SK-N-SH (cell line): Measurements from ENCODE around the gene RASSF4.

Source experiments
- POLR2AphosphoS5 ChIP-seq: IDR thresholded peaks from 2 replicates; pipeline ENCODE4 v1.6.1; 2012; ENCODE audit warnings: low read depth, low read length
- RFX5 ChIP-seq: IDR thresholded peaks from 2 replicates; pipeline ENCODE4 v1.6.1; 2012; ENCODE audit warnings: mild to moderate bottlenecking, improper control_type of control experiment, low read length
- SIN3A ChIP-seq: IDR thresholded peaks from 2 replicates; pipeline ENCODE4 v1.6.1; 2012; ENCODE audit warnings: low read depth, mild to moderate bottlenecking, low read length, moderate library complexity, borderline replicate concordance
- TF ChIP-seq, protein P1 (sequence below): fragments of 200-600 bp; sonication (generic); IDR thresholded peaks from 2 replicates; pipeline ENCODE4 v1.6.1; 2017; ENCODE audit warnings: antibody characterized with exemption, mild to moderate bottlenecking, moderate library complexity
- TF ChIP-seq, protein P2 (sequence below): IDR thresholded peaks from 2 replicates; pipeline ENCODE4 v1.6.1; 2012; ENCODE audit warnings: mild to moderate bottlenecking, low read depth, low read length, moderate library complexity

DNA sequence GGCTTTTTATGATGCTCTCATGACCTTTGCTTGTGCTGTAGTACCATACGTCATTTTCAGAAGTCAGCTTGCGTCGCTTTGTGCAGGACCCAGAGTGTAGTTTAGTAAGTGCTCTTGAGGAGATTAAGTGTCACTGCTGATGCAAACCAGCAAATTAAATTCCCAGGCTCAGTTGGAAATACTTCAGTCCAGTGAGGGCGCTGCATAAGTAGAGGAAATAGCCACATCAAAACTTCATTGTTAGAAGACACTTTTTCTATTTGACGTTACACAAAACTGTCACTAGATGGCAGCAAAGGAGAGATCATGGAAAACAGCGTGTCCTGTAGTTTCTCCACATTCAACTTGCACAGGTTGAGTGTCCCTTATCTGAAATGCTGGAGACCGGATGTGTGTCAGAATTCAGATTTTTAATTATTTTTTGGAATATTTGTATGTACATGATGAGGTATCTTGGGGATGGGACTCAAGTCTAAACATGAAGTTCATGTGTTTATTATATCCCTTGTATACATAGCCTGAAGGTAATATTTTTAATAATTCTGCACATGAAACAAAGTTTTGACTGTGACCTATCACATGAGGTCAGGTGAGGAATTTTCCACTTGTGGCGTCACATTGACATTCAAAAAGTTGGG, 49.0 kb downstream of the RASSF4 start:
- TF ChIP-seq POLR2AphosphoS5 (no peak), RFX5 (no peak), SIN3A (0 out of 2 replicates have a peak, but pooled peaks have one; percentile 57)
- TF ChIP-seq, protein P1, sequence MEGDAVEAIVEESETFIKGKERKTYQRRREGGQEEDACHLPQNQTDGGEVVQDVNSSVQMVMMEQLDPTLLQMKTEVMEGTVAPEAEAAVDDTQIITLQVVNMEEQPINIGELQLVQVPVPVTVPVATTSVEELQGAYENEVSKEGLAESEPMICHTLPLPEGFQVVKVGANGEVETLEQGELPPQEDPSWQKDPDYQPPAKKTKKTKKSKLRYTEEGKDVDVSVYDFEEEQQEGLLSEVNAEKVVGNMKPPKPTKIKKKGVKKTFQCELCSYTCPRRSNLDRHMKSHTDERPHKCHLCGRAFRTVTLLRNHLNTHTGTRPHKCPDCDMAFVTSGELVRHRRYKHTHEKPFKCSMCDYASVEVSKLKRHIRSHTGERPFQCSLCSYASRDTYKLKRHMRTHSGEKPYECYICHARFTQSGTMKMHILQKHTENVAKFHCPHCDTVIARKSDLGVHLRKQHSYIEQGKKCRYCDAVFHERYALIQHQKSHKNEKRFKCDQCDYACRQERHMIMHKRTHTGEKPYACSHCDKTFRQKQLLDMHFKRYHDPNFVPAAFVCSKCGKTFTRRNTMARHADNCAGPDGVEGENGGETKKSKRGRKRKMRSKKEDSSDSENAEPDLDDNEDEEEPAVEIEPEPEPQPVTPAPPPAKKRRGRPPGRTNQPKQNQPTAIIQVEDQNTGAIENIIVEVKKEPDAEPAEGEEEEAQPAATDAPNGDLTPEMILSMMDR = peak; percentile 87
- TF ChIP-seq, protein P2, sequence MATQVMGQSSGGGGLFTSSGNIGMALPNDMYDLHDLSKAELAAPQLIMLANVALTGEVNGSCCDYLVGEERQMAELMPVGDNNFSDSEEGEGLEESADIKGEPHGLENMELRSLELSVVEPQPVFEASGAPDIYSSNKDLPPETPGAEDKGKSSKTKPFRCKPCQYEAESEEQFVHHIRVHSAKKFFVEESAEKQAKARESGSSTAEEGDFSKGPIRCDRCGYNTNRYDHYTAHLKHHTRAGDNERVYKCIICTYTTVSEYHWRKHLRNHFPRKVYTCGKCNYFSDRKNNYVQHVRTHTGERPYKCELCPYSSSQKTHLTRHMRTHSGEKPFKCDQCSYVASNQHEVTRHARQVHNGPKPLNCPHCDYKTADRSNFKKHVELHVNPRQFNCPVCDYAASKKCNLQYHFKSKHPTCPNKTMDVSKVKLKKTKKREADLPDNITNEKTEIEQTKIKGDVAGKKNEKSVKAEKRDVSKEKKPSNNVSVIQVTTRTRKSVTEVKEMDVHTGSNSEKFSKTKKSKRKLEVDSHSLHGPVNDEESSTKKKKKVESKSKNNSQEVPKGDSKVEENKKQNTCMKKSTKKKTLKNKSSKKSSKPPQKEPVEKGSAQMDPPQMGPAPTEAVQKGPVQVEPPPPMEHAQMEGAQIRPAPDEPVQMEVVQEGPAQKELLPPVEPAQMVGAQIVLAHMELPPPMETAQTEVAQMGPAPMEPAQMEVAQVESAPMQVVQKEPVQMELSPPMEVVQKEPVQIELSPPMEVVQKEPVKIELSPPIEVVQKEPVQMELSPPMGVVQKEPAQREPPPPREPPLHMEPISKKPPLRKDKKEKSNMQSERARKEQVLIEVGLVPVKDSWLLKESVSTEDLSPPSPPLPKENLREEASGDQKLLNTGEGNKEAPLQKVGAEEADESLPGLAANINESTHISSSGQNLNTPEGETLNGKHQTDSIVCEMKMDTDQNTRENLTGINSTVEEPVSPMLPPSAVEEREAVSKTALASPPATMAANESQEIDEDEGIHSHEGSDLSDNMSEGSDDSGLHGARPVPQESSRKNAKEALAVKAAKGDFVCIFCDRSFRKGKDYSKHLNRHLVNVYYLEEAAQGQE = no peak
